HUES48 (cell line): Measurements from ENCODE around the gene DPEP3.
"Not testable (repeated sequence)": the region's sequence is repeated elsewhere in the genome, so short reads cannot be mapped to it uniquely, and the experiment has no call there.

Experiments used
- H3K27ac ChIP-seq: one replicate; pipeline ENCODE4 v1.7.0; 2013; ENCODE audit warnings: low read depth, low read length, inconsistent platforms
- H3K27me3 ChIP-seq: 2 replicates; pipeline ENCODE4 v1.6.1; 2013; ENCODE audit warnings: mild to moderate bottlenecking, low read length; ENCODE audit not compliant: control insufficient read depth, insufficient read depth
- H3K36me3 ChIP-seq: 2 replicates; pipeline ENCODE4 v1.6.1; 2013; ENCODE audit warnings: low read length; ENCODE audit not compliant: control insufficient read depth, insufficient read depth
- H3K4me1 ChIP-seq: 2 replicates; pipeline ENCODE4 v1.6.1; 2013; ENCODE audit warnings: mild to moderate bottlenecking, low read length; ENCODE audit not compliant: control insufficient read depth, insufficient read depth
- H3K4me3 ChIP-seq: 2 replicates; pipeline ENCODE4 v1.5.1; 2013; ENCODE audit warnings: mild to moderate bottlenecking, low read depth, low read length
- H3K9ac ChIP-seq: 2 replicates; pipeline ENCODE4 v1.6.1; 2013; ENCODE audit warnings: mild to moderate bottlenecking, low read depth, low read length, moderate library complexity
- H3K9me3 ChIP-seq: 2 replicates; pipeline ENCODE4 v1.6.1; 2013; ENCODE audit warnings: low read length; ENCODE audit not compliant: control insufficient read depth, insufficient read depth

The DPEP3 gene

DNA sequence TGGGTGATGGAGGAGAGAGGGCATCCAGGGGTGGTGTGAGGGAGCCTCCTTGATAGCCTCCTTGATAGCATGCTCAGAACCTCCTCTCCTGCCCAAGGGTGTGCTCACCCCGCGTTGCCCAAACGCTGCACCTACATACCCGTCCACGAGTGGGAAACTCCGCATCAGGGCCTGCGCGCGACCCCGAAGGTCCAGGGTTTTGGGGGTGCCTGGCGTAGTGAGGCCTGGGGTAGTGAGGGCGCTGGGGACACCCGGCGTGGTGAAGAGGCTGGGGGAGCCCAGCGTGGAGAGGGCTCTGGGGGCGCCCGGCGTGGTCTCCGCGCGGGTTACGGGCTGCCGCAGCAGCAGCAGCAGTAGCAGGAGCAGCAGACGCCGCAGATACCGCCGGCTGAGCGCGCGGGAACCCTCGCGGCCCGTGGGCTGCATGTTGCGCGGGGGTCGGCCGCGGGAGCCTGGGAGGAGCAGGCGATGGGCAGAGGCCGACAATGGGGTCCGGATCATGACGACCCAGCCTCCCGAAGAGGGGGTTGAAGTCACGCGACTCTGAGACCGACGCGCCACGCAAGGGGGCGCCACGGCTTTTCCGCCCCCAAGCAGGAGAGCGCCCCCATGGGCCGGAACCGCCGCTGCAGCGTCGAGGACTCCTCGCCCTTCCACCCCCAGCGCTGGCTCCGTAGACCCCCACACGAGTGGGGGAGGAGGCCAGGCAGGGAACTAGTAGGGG is at the start of gene DPEP3:
TSS of gene DPEP3 (minus strand) at position 545 of the 724 bp plus-strand sequence. CDS start at position 426, 119 bp downstream.
- Histone ChIP-seq H3K27me3 (no peaks in the 10 kb centered on the region), H3K4me1 (no peaks in the 10 kb centered on the region), H3K36me3 (no peaks in the 10 kb centered on the region), H3K4me3 (no peak within 1 kb of the TSS), H3K27ac (no peak within 1 kb of the TSS), H3K9ac (no peak within 1 kb of the TSS), H3K9me3 (no peaks in the 10 kb centered on the region)

DNA sequence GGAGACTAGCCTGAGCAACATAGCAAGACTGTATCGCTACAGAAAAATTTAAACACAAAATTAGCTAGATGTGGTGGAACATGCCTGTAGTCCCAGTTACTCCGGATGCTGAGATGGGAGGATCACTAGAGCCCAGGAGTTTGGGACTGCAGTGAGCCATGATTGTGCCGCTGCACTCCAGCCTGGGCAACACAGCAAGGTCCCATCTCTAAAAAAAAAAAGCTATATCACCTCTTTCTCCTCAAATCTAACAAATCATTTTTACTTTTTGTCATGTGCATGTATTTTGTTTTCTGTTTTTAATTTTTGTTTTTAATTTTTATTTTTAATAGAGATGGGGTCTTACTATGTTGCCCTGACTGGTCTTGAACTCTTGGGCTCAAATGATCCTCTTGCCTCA is 48.7 kb upstream of the DPEP3 start:
- no peak overlapping the region for H3K4me3 ChIP-seq
- peaks cover 32% of the 10 kb centered on the region for H3K36me3 ChIP-seq
- no peaks in the 10 kb centered on the region for H3K9me3 ChIP-seq
- no peaks in the 10 kb centered on the region for H3K4me1 ChIP-seq
- no peak overlapping the region for H3K27ac ChIP-seq
- H3K9ac ChIP-seq, result no peak overlapping the region
- H3K27me3 ChIP-seq, result no peaks in the 10 kb centered on the region

GRCh38 chr16:68022728-68023537 is 42.6 kb upstream of the DPEP3 start, which contains the start of the genes DDX28 and DUS2:
Gene DDX28, minus strand, starts transcription at chr16:68023232. Its CDS starts 30 bp downstream, at chr16:68023202.
Gene DUS2, plus strand, starts transcription at chr16:68023284. Its CDS starts 14,740 bp downstream, at chr16:68038024.
- Histone ChIP-seq H3K4me1 (peaks cover 7% of the 10 kb centered on the region), H3K27me3 (no peaks in the 10 kb centered on the region), H3K9ac (peak within 1 kb of the TSS; percentile 95), H3K27ac (peak within 1 kb of the TSS; percentile 96), H3K36me3 (peaks cover 35% of the 10 kb centered on the region), H3K9me3 (no peaks in the 10 kb centered on the region), H3K4me3 (peak within 1 kb of the TSS; percentile 96)

GRCh38 chr16:68022278-68022727 is 42.0 kb upstream of the DPEP3 start:
- H3K4me1 ChIP-seq, result peaks cover 7% of the 10 kb centered on the region
- peaks cover 29% of the 10 kb centered on the region for H3K36me3 ChIP-seq
- peak overlapping the region; percentile 96 for H3K27ac ChIP-seq
- peak overlapping the region; percentile 95 for H3K9ac ChIP-seq
- no peaks in the 10 kb centered on the region for H3K9me3 ChIP-seq
- H3K27me3 ChIP-seq, result no peaks in the 10 kb centered on the region
- H3K4me3 ChIP-seq, result peak overlapping the region; percentile 96

DNA sequence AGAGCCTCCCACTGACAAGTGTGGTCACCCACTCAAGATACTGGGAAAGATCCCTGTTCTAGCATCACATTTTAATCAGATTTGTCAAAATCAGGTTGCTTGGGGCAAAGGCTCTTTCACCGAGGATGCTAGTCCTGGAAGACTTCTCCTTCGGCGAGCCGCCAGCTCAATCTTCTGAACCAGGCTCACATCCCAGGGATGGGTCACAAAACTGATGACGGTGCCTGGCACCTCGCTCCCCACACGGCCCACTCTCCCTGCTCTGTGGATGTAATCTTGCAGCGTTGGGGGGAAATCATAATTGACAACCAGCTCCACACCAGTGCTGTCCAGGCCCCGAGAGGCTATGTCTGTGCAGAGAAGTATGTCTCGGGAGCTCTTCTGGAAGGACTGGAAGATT is 41.2 kb upstream of the DPEP3 start:
- Histone ChIP-seq H3K4me1 (peaks cover 7% of the 10 kb centered on the region), H3K27ac (no peak overlapping the region), H3K27me3 (no peaks in the 10 kb centered on the region), H3K4me3 (peak overlapping the region; percentile 96; the same call in 1 of the 2 replicates), H3K36me3 (peaks cover 25% of the 10 kb centered on the region), H3K9me3 (no peaks in the 10 kb centered on the region), H3K9ac (no peak overlapping the region)

DNA sequence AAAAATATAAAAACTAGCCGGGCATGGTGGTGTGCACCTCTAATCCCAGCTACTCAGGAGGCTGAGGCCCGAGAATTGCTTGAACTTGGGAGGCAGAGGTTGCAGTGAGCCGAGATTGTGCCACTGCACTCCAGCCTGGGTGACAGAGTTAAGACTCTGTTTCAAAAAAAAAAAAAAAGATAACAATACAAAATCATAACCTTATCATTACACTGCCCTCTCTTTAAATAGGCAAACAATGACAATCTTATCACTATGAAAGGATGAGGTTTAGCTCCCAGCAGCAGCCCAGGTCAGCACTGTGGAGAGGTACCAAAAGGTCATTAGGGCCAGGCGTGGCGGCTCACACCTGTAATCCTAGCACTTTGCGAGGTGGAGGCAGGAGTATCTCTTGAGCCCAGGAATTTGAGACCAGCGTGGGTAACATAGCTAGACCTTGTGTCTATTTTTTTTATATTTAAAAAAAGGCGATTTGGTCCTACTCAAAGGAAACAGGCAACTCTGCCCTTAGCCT is 38.9 kb upstream of the DPEP3 start:
- Histone ChIP-seq H3K36me3 (peaks cover 14% of the 10 kb centered on the region), H3K9ac (no peak overlapping the region), H3K27ac (no peak overlapping the region), H3K4me1 (peaks cover 7% of the 10 kb centered on the region), H3K4me3 (no peak overlapping the region), H3K9me3 (no peaks in the 10 kb centered on the region), H3K27me3 (no peaks in the 10 kb centered on the region)

- Histone ChIP-seq H3K36me3 (no peaks in the 10 kb centered on the region), H3K27me3 (no peaks in the 10 kb centered on the region), H3K4me1 (no peaks in the 10 kb centered on the region), H3K27ac (no peak within 1 kb of the TSS), H3K9ac (no peak within 1 kb of the TSS), H3K9me3 (no peaks in the 10 kb centered on the region), H3K4me3 (no peak within 1 kb of the TSS)
Measured at GRCh38 chr16:68015681-68016080, 35.4 kb upstream of the DPEP3 start, which contains the start of gene DPEP2NB. Gene DPEP2NB, minus strand, starts transcription at chr16:68015911. Its CDS starts 141 bp downstream, at chr16:68015770.

DNA sequence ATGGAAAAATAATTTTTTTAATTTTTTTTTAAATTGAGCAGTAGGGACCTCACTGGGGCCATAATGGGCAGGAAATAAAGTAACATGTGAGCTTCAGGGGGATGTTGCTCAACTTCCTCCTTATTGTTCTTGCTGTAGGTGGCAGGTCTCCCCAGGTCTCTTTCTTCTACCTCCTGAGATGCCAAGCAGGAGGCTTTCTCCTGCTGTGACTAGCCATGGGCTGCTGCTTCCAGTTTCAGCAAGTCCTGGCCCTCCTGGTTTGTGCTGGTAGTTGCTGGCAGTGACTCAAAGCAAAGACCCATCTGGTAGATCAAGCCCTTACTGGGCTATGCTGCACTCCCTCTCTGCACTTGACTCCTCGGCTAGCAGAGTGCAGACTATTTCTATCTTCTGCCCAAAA is 33.1 kb upstream of the DPEP3 start:
- no peaks in the 10 kb centered on the region for H3K9me3 ChIP-seq
- H3K36me3 ChIP-seq, result no peaks in the 10 kb centered on the region
- no peak overlapping the region for H3K4me3 ChIP-seq
- H3K27ac ChIP-seq, result no peak overlapping the region
- H3K27me3 ChIP-seq, result no peaks in the 10 kb centered on the region
- H3K9ac ChIP-seq, result no peak overlapping the region
- H3K4me1 ChIP-seq, result no peaks in the 10 kb centered on the region

DNA sequence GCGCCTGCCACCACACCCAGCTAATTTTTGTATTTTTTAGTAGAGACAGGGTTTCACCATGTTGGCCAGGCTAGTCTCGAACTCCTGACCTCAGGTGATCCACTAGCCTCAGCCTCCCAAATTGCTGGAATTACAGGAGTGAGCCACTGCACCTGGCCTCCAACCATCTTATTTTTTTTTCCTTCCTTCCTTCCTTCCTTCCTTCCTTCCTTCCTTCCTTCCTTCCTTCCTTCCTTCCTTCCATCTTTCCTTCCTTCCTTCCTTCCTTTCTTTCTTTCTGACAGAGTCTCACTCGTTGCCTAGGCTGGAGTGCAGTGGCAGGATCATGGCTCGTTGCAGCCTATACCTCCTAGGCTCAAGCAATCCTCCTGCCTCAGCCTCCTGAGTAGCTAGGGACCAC is 29.6 kb upstream of the DPEP3 start:
- H3K27me3 ChIP-seq, H3K9me3 ChIP-seq, H3K4me1 ChIP-seq, H3K27ac ChIP-seq, H3K36me3 ChIP-seq, H3K4me3 ChIP-seq, H3K9ac ChIP-seq: not testable (repeated sequence)

- Histone ChIP-seq H3K9ac (no peak overlapping the region), H3K4me1 (peaks cover 6% of the 10 kb centered on the region; the same call in 1 of the 2 replicates), H3K9me3 (no peaks in the 10 kb centered on the region), H3K27me3 (no peaks in the 10 kb centered on the region), H3K4me3 (no peak overlapping the region), H3K36me3 (no peaks in the 10 kb centered on the region), H3K27ac (no peak overlapping the region)
Measured at GRCh38 chr16:68009157-68009735, 28.9 kb upstream of the DPEP3 start.
